OCI-LY3 (cell line): ENCODE measurements around the gene TLE4.

Experiments used
- H2AFZ ChIP-seq: fragments of 200-600, 300-600 bp; shearing (Covaris generic); 2 replicates; pipeline ENCODE4 v1.6.0; 2014; ENCODE audit warnings: antibody characterized with exemption, low read depth, low read length
- H3K27ac ChIP-seq: fragments of 200-600, 300-600 bp; sonication (generic); 2 replicates; pipeline ENCODE4 v1.5.1; 2014; ENCODE audit warnings: mild to moderate bottlenecking, low read length, moderate library complexity, mixed read lengths
- H3K27me3 ChIP-seq: fragments of 200-600, 300-600 bp; sonication (generic); 2 replicates; pipeline ENCODE4 v1.6.1; 2014; ENCODE audit warnings: low read depth, low read length, mixed read lengths
- H3K36me3 ChIP-seq: fragments of 200-600, 300-600 bp; sonication (generic); replicated peaks from 2 replicates; pipeline ENCODE3; 2014; ENCODE audit warnings: low read depth, low read length, mixed read lengths
- H3K4me1 ChIP-seq: fragments of 300-600, 200-600 bp; sonication (generic); 2 replicates; pipeline ENCODE4 v1.6.1; 2014; ENCODE audit warnings: low read length, mixed read lengths
- H3K4me2 ChIP-seq: fragments of 200-600, 300-600 bp; sonication (generic); 2 replicates; pipeline ENCODE4 v1.6.1; 2014; ENCODE audit warnings: low read length, mixed read lengths
- H3K4me3 ChIP-seq: fragments of 300-600, 200-600 bp; sonication (generic); 2 replicates; pipeline ENCODE4 v1.5.1; 2014; ENCODE audit warnings: antibody characterized with exemption, mild to moderate bottlenecking, low read length, moderate library complexity
- H3K79me2 ChIP-seq: fragments of 300-600, 200-600 bp; shearing (Covaris generic); 2 replicates; pipeline ENCODE4 v1.6.1; 2014; ENCODE audit warnings: mild to moderate bottlenecking, low read length, mixed read lengths
- H3K9ac ChIP-seq: fragments of 300-600, 200-600 bp; shearing (Covaris generic); 2 replicates; pipeline ENCODE4 v1.6.0; 2014; ENCODE audit warnings: mild to moderate bottlenecking, low read length, moderate library complexity
- H3K9me3 ChIP-seq: fragments of 200-600, 300-600 bp; shearing (Covaris generic); 2 replicates; pipeline ENCODE4 v1.6.1; 2014; ENCODE audit warnings: low read length, mixed read lengths; ENCODE audit not compliant: insufficient read depth
- H4K20me1 ChIP-seq: fragments of 200-600, 300-600 bp; sonication (generic); 2 replicates; pipeline ENCODE4 v1.6.1; 2016; ENCODE audit warnings: low read length, mixed read lengths; ENCODE audit not compliant: insufficient read depth
- EZH2phosphoT487 ChIP-seq: fragments of 200-600 bp; shearing (Covaris generic); IDR thresholded peaks from 2 replicates; pipeline ENCODE4 v1.6.1; 2018; ENCODE audit warnings: antibody characterized with exemption, mixed run types, low read depth
- TF ChIP-seq, protein P1 (sequence below): fragments of 200-600, 300-600 bp; sonication (generic); IDR thresholded peaks from 2 replicates; pipeline ENCODE4 v1.5.1; 2014; ENCODE audit warnings: antibody characterized with exemption, low read length, low read depth

The TLE4 gene

GRCh38 chr9:79641070-79641469, 69.3 kb downstream of the TLE4 start:
- peaks cover 7% of the 10 kb centered on the region for H3K4me1 ChIP-seq
- H3K36me3 ChIP-seq: peaks cover 28% of the 10 kb centered on the region
- H2AFZ ChIP-seq: no peak overlapping the region
- no peaks in the 10 kb centered on the region for H3K79me2 ChIP-seq
- H3K9me3 ChIP-seq: peaks cover 16% of the 10 kb centered on the region; the same call in 1 of the 2 replicates
- H4K20me1 ChIP-seq: no peaks in the 10 kb centered on the region
- no peak overlapping the region for H3K4me3 ChIP-seq
- TF ChIP-seq EZH2phosphoT487: no peak
- TF ChIP-seq, protein P1, sequence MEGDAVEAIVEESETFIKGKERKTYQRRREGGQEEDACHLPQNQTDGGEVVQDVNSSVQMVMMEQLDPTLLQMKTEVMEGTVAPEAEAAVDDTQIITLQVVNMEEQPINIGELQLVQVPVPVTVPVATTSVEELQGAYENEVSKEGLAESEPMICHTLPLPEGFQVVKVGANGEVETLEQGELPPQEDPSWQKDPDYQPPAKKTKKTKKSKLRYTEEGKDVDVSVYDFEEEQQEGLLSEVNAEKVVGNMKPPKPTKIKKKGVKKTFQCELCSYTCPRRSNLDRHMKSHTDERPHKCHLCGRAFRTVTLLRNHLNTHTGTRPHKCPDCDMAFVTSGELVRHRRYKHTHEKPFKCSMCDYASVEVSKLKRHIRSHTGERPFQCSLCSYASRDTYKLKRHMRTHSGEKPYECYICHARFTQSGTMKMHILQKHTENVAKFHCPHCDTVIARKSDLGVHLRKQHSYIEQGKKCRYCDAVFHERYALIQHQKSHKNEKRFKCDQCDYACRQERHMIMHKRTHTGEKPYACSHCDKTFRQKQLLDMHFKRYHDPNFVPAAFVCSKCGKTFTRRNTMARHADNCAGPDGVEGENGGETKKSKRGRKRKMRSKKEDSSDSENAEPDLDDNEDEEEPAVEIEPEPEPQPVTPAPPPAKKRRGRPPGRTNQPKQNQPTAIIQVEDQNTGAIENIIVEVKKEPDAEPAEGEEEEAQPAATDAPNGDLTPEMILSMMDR: no peak
- no peak overlapping the region for H3K9ac ChIP-seq
- no peak overlapping the region for H3K27ac ChIP-seq
- no peaks in the 10 kb centered on the region for H3K27me3 ChIP-seq
- H3K4me2 ChIP-seq: no peak overlapping the region

GRCh38 chr9:79642671-79643070, 70.9 kb downstream of the TLE4 start:
- TF ChIP-seq EZH2phosphoT487: no peak
- TF ChIP-seq, protein P1: no peak
- H3K4me3 ChIP-seq: no peak overlapping the region
- H3K79me2 ChIP-seq: no peaks in the 10 kb centered on the region
- peaks cover 16% of the 10 kb centered on the region; the same call in 1 of the 2 replicates for H3K9me3 ChIP-seq
- H3K36me3 ChIP-seq: peaks cover 24% of the 10 kb centered on the region
- H3K9ac ChIP-seq: no peak overlapping the region
- H3K4me2 ChIP-seq: no peak overlapping the region
- no peak overlapping the region for H2AFZ ChIP-seq
- no peaks in the 10 kb centered on the region for H4K20me1 ChIP-seq
- H3K4me1 ChIP-seq: no peaks in the 10 kb centered on the region
- no peaks in the 10 kb centered on the region for H3K27me3 ChIP-seq
- H3K27ac ChIP-seq: no peak overlapping the region

DNA sequence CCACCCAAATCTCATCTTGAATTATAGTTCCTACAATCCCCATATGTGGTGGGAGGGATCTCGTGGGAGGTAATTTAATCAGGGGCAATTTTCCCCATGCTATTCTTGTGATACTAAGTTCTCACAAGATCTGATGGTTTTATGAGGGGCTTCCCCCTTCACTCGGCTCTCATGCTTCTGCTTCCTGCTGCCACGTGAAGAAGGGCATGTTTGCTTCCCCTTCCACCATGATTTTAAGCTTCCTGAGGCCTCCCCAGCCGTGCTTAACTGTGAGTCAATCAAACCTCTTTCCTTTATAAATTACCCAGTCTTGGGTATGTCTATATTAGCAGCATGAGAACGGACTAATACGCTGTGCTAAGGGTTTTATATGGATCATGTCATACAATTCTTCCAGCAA, 72.3 kb downstream of the TLE4 start:
- Histone ChIP-seq H3K79me2 (no peaks in the 10 kb centered on the region), H3K36me3 (peaks cover 20% of the 10 kb centered on the region), H4K20me1 (no peaks in the 10 kb centered on the region)

DNA sequence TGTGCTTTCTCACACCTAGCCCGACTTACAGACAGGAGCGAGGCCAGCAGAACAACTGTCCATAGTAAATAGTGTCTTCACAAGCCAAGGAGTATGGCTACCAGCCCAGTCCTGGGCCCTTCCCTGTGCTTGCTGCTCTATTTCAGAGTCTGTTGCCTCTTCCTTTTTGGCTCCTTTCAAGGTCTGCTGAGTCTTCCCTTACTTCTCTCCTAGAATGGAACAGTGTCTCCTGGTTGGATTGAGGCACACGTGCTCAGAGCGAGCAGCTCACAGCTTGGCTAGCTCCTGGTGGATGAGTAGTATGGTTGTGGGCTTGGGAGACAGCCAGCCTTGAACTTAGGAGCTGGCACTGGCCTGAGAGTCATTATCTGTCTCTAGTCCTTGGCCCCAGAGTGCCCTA, 72.8 kb downstream of the TLE4 start:
- no peaks in the 10 kb centered on the region for H4K20me1 ChIP-seq
- peaks cover 20% of the 10 kb centered on the region for H3K36me3 ChIP-seq
- H3K27ac ChIP-seq: no peak overlapping the region
- H3K9ac ChIP-seq: no peak overlapping the region
- H3K4me1 ChIP-seq: no peaks in the 10 kb centered on the region
- no peaks in the 10 kb centered on the region for H3K79me2 ChIP-seq
- H2AFZ ChIP-seq: no peak overlapping the region
- no peak overlapping the region for H3K4me3 ChIP-seq
- peaks cover 16% of the 10 kb centered on the region; the same call in 1 of the 2 replicates for H3K9me3 ChIP-seq
- TF ChIP-seq, protein P1: no peak
- TF ChIP-seq EZH2phosphoT487: no peak
- H3K27me3 ChIP-seq: no peaks in the 10 kb centered on the region
- no peak overlapping the region for H3K4me2 ChIP-seq

More for the DNA sequence above, 72.3 kb downstream of the TLE4 start:
- Histone ChIP-seq H2AFZ (no peak overlapping the region), H3K27ac (no peak overlapping the region), H3K27me3 (no peaks in the 10 kb centered on the region), H3K4me2 (no peak overlapping the region), H3K9me3 (peaks cover 16% of the 10 kb centered on the region; the same call in 1 of the 2 replicates), H3K9ac (no peak overlapping the region), H3K4me3 (no peak overlapping the region), H3K4me1 (no peaks in the 10 kb centered on the region)
- TF ChIP-seq, protein P1: no peak
- TF ChIP-seq EZH2phosphoT487: no peak
